ENCODE results near the gene RAP1GAP. TPM values are rescaled to one million over a fixed set of nuclear protein-coding genes. Genes with fewer than 3 reads are reported as not detected.
A peak's percentile ranks its signal among the peaks of the same experiment; 100 is the strongest.

The RAP1GAP gene
- polyA plus RNA-seq, 2 of the 4 experiments (the other 2 are of a cell fraction) = 5.4 to 16.7 TPM

DNA sequence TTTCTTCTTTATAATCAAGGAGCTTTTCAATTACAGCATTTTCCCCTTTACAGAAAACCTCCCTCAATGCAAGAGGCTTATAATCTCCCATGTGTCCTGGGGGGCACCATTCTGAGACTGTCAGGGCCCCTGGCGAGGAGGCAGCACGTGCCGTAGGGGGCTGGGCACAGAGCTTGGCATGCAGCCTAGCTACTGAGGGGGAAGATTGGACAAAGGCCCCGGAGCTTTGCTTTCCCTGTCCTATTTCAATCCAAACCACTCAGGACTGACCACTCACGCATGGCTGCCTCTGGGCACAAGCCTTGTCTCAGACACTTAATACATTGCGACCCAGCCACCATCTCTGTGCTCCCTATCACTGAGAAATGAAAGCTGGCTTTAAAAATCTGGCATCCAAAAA lies 2.8 kb upstream of the RAP1GAP start:
- 68% methylated on average over 6 of the region's 6 CpGs for WGBS (ENCODE audit: missing lambda C conversion rate)
- H3K4me2 ChIP-seq = no peak overlapping the region
- DNase-seq (ENCODE audit: low read depth in 1 of 2, low spot score in 1 of 2) (no peak), FAIRE-seq (no peak), ATAC-seq (no peak)
- 0 out of 3 replicates have a peak, but pooled peaks cover 3% of the 10 kb centered on the region for H3K4me1 ChIP-seq
- no peaks in the 10 kb centered on the region for H3K9me3 ChIP-seq
- TF ChIP-seq CTCF (IDR thresholded peaks at IDR 0.05) (no peak), ZFP36 (IDR thresholded peaks at IDR 0.05; ENCODE audit: borderline replicate concordance, partially characterized antibody) (no peak), MAFK (IDR thresholded peaks at IDR 0.05; ENCODE audit: partially characterized antibody) (no peak), HOXB5 (CRISPR knock-in tag; IDR thresholded peaks at IDR 0.05) (no peak)
- TF ChIP-seq, protein P1, sequence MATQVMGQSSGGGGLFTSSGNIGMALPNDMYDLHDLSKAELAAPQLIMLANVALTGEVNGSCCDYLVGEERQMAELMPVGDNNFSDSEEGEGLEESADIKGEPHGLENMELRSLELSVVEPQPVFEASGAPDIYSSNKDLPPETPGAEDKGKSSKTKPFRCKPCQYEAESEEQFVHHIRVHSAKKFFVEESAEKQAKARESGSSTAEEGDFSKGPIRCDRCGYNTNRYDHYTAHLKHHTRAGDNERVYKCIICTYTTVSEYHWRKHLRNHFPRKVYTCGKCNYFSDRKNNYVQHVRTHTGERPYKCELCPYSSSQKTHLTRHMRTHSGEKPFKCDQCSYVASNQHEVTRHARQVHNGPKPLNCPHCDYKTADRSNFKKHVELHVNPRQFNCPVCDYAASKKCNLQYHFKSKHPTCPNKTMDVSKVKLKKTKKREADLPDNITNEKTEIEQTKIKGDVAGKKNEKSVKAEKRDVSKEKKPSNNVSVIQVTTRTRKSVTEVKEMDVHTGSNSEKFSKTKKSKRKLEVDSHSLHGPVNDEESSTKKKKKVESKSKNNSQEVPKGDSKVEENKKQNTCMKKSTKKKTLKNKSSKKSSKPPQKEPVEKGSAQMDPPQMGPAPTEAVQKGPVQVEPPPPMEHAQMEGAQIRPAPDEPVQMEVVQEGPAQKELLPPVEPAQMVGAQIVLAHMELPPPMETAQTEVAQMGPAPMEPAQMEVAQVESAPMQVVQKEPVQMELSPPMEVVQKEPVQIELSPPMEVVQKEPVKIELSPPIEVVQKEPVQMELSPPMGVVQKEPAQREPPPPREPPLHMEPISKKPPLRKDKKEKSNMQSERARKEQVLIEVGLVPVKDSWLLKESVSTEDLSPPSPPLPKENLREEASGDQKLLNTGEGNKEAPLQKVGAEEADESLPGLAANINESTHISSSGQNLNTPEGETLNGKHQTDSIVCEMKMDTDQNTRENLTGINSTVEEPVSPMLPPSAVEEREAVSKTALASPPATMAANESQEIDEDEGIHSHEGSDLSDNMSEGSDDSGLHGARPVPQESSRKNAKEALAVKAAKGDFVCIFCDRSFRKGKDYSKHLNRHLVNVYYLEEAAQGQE (IDR thresholded peaks at IDR 0.05) = no peak
- no peak overlapping the region for H3K4me3 ChIP-seq
- no peak overlapping the region for H3K27ac ChIP-seq
- POLR2A ChIA-PET = no interaction called here
- CTCF ChIA-PET = interaction anchor here (1.8 kb wide), 1 partner anchor 10 kb away, joined by 7 read pairs; no protein-coding TSS in a partner anchor

DNA sequence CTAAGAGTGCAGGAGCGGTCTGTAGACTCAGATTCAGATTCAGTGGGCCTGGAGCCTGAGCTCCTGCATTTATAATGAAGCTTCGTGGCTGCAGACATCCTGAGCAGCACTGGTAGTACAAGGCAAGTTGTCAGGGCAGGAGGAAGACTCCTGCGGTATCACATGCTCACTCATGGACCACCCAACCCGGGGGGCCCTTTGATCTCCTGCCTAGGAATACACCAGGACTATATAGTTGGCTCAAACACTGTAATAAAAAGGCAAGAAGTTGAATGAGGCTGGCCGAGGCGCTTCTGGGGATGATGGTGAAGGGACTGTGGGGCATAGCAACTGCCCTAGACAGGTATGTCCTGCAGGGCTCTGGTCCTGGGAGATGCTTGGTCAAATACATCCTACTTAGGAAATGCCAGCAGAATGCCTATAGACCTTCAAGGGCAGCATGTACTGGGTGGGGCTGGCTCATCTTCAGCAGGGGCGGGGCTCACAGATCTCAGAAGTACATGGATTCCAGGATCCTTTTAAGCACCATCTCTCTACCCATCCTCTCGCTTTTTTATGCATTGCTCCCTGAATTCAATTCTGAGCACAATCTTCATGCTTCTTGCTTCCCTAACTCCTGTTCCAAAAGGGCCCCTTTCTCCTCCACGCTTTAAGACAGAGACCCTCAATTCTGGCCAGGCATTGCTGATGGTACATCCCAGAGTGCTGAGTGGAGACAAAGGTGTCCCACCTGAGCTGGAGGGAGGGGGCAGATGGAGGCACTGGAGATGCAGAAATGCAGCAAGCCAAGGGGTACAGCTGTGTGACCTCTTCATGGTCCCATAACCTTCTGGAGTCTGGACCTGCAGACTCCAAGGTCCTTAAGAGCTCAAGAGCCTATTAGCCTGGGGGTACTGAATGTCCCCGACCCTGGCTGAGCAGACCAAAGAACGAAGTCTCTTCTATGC lies 2.1 kb upstream of the RAP1GAP start:
- 84% methylated on average over 10 of the region's 11 CpGs for WGBS (ENCODE audit: missing lambda C conversion rate)
- ChIA-PET POLR2A (no interaction called here), CTCF (interaction anchor here (1.8 kb wide), 1 partner anchor 9 kb away, joined by 7 read pairs; no protein-coding TSS in a partner anchor)
- TF ChIP-seq, protein P2, sequence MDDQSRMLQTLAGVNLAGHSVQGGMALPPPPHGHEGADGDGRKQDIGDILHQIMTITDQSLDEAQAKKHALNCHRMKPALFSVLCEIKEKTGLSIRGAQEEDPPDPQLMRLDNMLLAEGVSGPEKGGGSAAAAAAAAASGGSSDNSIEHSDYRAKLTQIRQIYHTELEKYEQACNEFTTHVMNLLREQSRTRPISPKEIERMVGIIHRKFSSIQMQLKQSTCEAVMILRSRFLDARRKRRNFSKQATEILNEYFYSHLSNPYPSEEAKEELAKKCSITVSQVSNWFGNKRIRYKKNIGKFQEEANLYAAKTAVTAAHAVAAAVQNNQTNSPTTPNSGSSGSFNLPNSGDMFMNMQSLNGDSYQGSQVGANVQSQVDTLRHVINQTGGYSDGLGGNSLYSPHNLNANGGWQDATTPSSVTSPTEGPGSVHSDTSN (IDR thresholded peaks at IDR 0.05) = no peak
- no peak for TF ChIP-seq JUNB (IDR thresholded peaks at IDR 0.05)
- TF ChIP-seq ZFP36 (IDR thresholded peaks at IDR 0.05; ENCODE audit: borderline replicate concordance, partially characterized antibody) = no peak
- TF ChIP-seq, protein P3, sequence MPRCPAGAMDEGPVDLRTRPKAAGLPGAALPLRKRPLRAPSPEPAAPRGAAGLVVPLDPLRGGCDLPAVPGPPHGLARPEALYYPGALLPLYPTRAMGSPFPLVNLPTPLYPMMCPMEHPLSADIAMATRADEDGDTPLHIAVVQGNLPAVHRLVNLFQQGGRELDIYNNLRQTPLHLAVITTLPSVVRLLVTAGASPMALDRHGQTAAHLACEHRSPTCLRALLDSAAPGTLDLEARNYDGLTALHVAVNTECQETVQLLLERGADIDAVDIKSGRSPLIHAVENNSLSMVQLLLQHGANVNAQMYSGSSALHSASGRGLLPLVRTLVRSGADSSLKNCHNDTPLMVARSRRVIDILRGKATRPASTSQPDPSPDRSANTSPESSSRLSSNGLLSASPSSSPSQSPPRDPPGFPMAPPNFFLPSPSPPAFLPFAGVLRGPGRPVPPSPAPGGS (IDR thresholded peaks at IDR 0.05) = no peak
- no peak for TF ChIP-seq FOSL2 (IDR thresholded peaks at IDR 0.05)
- TF ChIP-seq FOSL2 (CRISPR knock-in tag; IDR thresholded peaks at IDR 0.05) = no peak
- no peak for TF ChIP-seq CHD4 (IDR thresholded peaks at IDR 0.05; ENCODE audit: borderline replicate concordance)
- no peak for TF ChIP-seq TP53 (CRISPR knock-in tag; IDR thresholded peaks at IDR 0.05)
- TF ChIP-seq MAX (IDR thresholded peaks at IDR 0.05) = no peak
- no peak for TF ChIP-seq HDAC2 (IDR thresholded peaks at IDR 0.05)
- no peak for TF ChIP-seq RFX5 (IDR thresholded peaks at IDR 0.05)
- no peak for TF ChIP-seq POLR2AphosphoS2 (conservative IDR thresholded peaks at IDR 0.05; ENCODE audit: low read length)
- no peak for TF ChIP-seq KDM5A (IDR thresholded peaks at IDR 0.05)
- ATAC-seq (peak; percentile 26 to 30; a peak in 3 of 6 replicates), FAIRE-seq (no peak), DNase-seq (ENCODE audit: low read depth in 1 of 2, low spot score in 1 of 2) (no peak)
- Histone ChIP-seq H3K27ac (no peak overlapping the region), H3K9me3 (no peaks in the 10 kb centered on the region), H3K4me2 (no peak overlapping the region), H3K4me1 (0 out of 3 replicates have a peak, but pooled peaks cover 3% of the 10 kb centered on the region), H3K4me3 (no peak overlapping the region)

All from A549 (cell line).